PFSK-1 (cell line): Measurements from ENCODE around the gene WFDC6.

Experiments
- POLR2AphosphoS5 ChIP-seq: IDR thresholded peaks from 2 replicates; pipeline ENCODE4 v1.6.1; 2012; ENCODE audit warnings: low read depth, mild to moderate bottlenecking, control low read depth, low read length, moderate library complexity
- SIN3A ChIP-seq: IDR thresholded peaks from 2 replicates; pipeline ENCODE4 v1.6.1; 2012; ENCODE audit warnings: mild to moderate bottlenecking, low read length, moderate library complexity, borderline replicate concordance; ENCODE audit not compliant: insufficient read depth
- TAF1 ChIP-seq: IDR thresholded peaks from 2 replicates; pipeline ENCODE4 v1.6.1; 2012; ENCODE audit warnings: low read length, control low read depth, borderline replicate concordance; ENCODE audit not compliant: insufficient read depth
- TF ChIP-seq, protein P1 (sequence below), 2 experiments: IDR thresholded peaks; 2 replicates each; pipeline versions ENCODE4 v1.6.1 to v1.8.0; 2011 to 2012; ENCODE audit warnings: low read depth in 2 of 2, low read length in 2 of 2, control low read depth in 1 of 2, inconsistent platforms in 1 of 2, mild to moderate bottlenecking in 1 of 2, moderate library complexity in 1 of 2; ENCODE audit not compliant: insufficient read depth in 1 of 2

DNA sequence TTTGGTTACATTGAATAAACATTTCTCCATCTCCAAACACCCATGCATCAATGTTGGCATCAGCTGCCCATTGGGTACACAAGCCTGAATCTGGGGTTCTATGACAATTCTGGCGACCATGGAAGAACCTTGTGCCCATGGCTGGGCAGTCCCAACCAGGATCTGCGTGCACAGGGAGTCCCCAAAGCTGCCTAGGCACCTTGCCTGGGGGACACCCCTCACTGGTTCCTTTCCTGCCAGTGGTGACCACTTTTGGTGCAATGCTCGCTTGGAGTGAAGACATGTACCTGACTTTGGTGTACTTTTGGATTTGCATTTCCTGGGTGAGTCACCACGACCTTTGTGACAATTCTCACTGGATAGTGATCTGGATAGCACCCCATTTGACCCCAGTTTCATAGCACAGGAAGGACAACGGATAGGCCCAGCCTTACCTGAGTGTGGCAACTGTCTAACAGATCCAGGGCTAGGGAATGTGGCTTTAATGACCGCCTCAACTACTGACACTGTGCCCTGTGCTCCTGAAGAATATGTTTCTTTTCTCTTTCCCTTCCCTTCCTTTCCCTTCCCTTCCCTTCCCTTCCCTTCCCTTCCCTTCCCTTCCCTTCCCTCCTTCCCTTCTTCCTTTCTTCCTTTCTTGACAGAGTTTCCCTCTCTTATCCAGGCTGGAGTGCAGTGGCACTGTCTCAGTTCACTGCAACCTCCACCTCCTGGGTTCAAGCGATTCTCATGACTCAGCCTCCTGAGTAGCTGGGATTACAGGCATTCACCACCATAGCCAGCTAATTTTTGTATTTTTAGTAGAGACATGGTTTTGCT is 31.0 kb downstream of the WFDC6 start:
- TF ChIP-seq, protein P1, sequence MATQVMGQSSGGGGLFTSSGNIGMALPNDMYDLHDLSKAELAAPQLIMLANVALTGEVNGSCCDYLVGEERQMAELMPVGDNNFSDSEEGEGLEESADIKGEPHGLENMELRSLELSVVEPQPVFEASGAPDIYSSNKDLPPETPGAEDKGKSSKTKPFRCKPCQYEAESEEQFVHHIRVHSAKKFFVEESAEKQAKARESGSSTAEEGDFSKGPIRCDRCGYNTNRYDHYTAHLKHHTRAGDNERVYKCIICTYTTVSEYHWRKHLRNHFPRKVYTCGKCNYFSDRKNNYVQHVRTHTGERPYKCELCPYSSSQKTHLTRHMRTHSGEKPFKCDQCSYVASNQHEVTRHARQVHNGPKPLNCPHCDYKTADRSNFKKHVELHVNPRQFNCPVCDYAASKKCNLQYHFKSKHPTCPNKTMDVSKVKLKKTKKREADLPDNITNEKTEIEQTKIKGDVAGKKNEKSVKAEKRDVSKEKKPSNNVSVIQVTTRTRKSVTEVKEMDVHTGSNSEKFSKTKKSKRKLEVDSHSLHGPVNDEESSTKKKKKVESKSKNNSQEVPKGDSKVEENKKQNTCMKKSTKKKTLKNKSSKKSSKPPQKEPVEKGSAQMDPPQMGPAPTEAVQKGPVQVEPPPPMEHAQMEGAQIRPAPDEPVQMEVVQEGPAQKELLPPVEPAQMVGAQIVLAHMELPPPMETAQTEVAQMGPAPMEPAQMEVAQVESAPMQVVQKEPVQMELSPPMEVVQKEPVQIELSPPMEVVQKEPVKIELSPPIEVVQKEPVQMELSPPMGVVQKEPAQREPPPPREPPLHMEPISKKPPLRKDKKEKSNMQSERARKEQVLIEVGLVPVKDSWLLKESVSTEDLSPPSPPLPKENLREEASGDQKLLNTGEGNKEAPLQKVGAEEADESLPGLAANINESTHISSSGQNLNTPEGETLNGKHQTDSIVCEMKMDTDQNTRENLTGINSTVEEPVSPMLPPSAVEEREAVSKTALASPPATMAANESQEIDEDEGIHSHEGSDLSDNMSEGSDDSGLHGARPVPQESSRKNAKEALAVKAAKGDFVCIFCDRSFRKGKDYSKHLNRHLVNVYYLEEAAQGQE (IDR thresholded peaks at IDR 0.05; ENCODE audit: insufficient read depth in 1 of 2, low read depth in 2 of 2, low read length in 2 of 2), result no peak
- no peak for TF ChIP-seq TAF1
- TF ChIP-seq SIN3A, result no peak
- TF ChIP-seq POLR2AphosphoS5, result no peak
